ENCODE measurements around the gene COL27A1.

Gene COL27A1

DNA sequence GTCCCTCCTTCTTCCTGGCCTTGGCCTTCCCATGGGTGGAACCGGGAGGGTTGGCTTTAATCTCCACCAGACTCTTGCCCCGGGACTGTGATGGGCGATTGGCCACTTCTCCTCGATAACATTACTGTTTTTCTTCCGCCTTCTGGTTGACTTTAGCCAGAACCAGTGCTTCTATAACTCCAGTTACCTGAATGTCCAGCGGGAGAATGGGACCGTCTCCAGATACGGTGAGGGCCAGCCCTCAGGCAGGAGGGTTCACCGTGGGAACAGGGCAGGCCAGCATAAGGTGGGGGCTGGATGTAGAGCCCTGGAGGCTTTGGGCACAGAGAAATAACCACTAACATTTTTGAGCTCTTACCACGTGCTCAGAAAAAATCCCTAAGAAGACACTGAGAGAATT is 175.3 kb downstream of the COL27A1 start:
- TF ChIP-seq, protein P1, sequence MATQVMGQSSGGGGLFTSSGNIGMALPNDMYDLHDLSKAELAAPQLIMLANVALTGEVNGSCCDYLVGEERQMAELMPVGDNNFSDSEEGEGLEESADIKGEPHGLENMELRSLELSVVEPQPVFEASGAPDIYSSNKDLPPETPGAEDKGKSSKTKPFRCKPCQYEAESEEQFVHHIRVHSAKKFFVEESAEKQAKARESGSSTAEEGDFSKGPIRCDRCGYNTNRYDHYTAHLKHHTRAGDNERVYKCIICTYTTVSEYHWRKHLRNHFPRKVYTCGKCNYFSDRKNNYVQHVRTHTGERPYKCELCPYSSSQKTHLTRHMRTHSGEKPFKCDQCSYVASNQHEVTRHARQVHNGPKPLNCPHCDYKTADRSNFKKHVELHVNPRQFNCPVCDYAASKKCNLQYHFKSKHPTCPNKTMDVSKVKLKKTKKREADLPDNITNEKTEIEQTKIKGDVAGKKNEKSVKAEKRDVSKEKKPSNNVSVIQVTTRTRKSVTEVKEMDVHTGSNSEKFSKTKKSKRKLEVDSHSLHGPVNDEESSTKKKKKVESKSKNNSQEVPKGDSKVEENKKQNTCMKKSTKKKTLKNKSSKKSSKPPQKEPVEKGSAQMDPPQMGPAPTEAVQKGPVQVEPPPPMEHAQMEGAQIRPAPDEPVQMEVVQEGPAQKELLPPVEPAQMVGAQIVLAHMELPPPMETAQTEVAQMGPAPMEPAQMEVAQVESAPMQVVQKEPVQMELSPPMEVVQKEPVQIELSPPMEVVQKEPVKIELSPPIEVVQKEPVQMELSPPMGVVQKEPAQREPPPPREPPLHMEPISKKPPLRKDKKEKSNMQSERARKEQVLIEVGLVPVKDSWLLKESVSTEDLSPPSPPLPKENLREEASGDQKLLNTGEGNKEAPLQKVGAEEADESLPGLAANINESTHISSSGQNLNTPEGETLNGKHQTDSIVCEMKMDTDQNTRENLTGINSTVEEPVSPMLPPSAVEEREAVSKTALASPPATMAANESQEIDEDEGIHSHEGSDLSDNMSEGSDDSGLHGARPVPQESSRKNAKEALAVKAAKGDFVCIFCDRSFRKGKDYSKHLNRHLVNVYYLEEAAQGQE (IDR thresholded peaks at IDR 0.05; ENCODE audit: insufficient read depth in 1 of 2, low read depth in 2 of 2, low read length in 2 of 2), result no peak
- TF ChIP-seq FOXP2 (optimal IDR thresholded peaks at IDR 0.05; ENCODE audit: borderline replicate concordance, extremely low read depth, extremely low read length, insufficient read depth), result no peak
- TF ChIP-seq TAF1 (IDR thresholded peaks at IDR 0.05; ENCODE audit: borderline replicate concordance, insufficient read depth, low read length), result no peak
- TF ChIP-seq SIN3A (IDR thresholded peaks at IDR 0.05; ENCODE audit: borderline replicate concordance, insufficient read depth, low read length), result no peak
- TF ChIP-seq POLR2AphosphoS5 (IDR thresholded peaks at IDR 0.05; ENCODE audit: low read depth, low read length), result no peak

DNA sequence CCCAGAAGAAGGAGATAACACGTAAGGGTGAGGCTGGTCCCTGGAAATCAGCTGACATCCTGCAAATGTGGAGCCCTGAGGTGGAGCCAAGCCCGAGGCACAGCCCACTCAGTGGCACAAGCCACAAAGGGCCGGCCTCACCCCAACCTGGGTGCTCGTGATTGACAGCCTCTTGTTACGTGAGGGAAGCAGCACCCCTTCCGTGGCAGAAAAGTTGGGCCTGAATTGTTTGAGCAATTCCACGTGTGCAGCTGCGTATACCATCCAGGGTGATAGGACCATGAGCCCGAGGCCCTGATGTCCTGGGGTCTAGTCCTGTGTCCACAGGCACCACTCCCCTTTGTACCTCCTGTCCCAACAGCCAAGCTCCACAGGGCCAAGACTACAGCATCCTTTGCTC is 179.2 kb downstream of the COL27A1 start:
- TF ChIP-seq TAF1 (IDR thresholded peaks at IDR 0.05; ENCODE audit: borderline replicate concordance, insufficient read depth, low read length) (no peak), SIN3A (IDR thresholded peaks at IDR 0.05; ENCODE audit: borderline replicate concordance, insufficient read depth, low read length) (no peak), POLR2AphosphoS5 (IDR thresholded peaks at IDR 0.05; ENCODE audit: low read depth, low read length) (no peak), FOXP2 (optimal IDR thresholded peaks at IDR 0.05; ENCODE audit: borderline replicate concordance, extremely low read depth, extremely low read length, insufficient read depth) (no peak)
- TF ChIP-seq, protein P1 (IDR thresholded peaks at IDR 0.05; ENCODE audit: insufficient read depth in 1 of 2, low read depth in 2 of 2, low read length in 2 of 2), result no peak

DNA sequence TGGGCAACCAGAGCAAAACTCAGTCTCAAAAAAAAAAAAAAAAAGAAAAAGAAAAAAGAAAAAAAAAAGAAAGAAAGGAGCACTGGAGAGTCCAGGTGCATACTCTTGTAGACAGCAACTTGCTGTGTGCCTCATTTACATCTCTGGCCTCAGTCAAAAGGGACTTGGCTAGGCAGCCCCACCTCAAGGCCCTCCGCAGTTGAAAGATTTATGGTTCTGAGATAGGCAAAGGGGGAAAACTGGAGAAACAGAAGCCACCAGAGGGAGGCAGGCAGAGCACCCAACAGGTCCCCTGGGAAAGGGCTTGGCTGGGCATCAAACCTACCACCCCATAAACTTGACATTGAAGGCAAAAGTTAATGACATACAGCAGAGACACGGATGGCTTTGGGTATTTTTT is 180.4 kb downstream of the COL27A1 start:
- no peak for TF ChIP-seq SIN3A (IDR thresholded peaks at IDR 0.05; ENCODE audit: borderline replicate concordance, insufficient read depth, low read length)
- TF ChIP-seq FOXP2 (optimal IDR thresholded peaks at IDR 0.05; ENCODE audit: borderline replicate concordance, extremely low read depth, extremely low read length, insufficient read depth), result no peak
- no peak for TF ChIP-seq TAF1 (IDR thresholded peaks at IDR 0.05; ENCODE audit: borderline replicate concordance, insufficient read depth, low read length)
- no peak for TF ChIP-seq POLR2AphosphoS5 (IDR thresholded peaks at IDR 0.05; ENCODE audit: low read depth, low read length)
- TF ChIP-seq, protein P1 (IDR thresholded peaks at IDR 0.05; ENCODE audit: insufficient read depth in 1 of 2, low read depth in 2 of 2, low read length in 2 of 2), result no peak

DNA sequence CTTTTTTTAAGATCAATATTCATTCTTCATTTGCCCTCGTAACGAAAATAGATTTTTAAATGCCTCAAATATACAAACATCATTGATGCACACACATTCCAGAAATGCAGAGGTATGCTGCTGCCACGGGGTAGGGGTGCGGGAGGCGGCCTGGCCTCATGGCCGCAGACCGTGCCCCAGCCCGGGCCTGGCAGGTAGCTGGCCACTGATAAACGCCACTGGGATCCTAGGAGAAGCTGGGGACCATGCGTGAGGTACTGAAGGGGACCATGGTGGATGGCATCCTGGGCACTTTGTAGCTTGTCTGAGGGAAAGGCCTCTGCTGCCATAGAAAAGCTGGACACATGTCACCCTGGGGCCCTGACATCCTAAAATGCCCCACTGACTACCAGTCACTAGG is 180.8 kb downstream of the COL27A1 start:
- TF ChIP-seq POLR2AphosphoS5 (IDR thresholded peaks at IDR 0.05; ENCODE audit: low read depth, low read length), result no peak
- TF ChIP-seq SIN3A (IDR thresholded peaks at IDR 0.05; ENCODE audit: borderline replicate concordance, insufficient read depth, low read length), result no peak
- no peak for TF ChIP-seq FOXP2 (optimal IDR thresholded peaks at IDR 0.05; ENCODE audit: borderline replicate concordance, extremely low read depth, extremely low read length, insufficient read depth)
- no peak for TF ChIP-seq TAF1 (IDR thresholded peaks at IDR 0.05; ENCODE audit: borderline replicate concordance, insufficient read depth, low read length)
- TF ChIP-seq, protein P1 (IDR thresholded peaks at IDR 0.05; ENCODE audit: insufficient read depth in 1 of 2, low read depth in 2 of 2, low read length in 2 of 2), result no peak
